H1 (cell line): ENCODE measurements around the gene NHLH1. TPM values are rescaled to one million over a fixed set of nuclear protein-coding genes. Genes with fewer than 3 reads are reported as not detected.

Source experiments
- ASH2L ChIP-seq: fragments of 200-600, 300-600 bp; sonication (generic); IDR thresholded peaks from one replicate; pipeline ENCODE4 v1.7.1; 2017; ENCODE audit warnings: low read length
- RAD21 ChIP-seq, 2 experiments: IDR thresholded peaks in 1 of 2; conservative IDR thresholded peaks in 1 of 2; 2 replicates each; pipeline ENCODE4 v1.6.1; 2011; ENCODE audit warnings: low read depth in 2 of 2, low read length in 2 of 2, improper control_type of control experiment in 1 of 2, inconsistent platforms in 1 of 2, mild to moderate bottlenecking in 1 of 2, moderate library complexity in 1 of 2
- polyA plus RNA-seq, 7 experiments: library from polyadenylated mRNA; depleted of rRNA in 3 of 7; stranded (reverse) in 5 of 7; unstranded in 2 of 7; fragments of >200 nt in 5 of 7; fragments of 200-250 nt in 2 of 7; gene quantifications; 1 replicate in 5 of 7; 2 replicates in 1 of 7; 4 replicates in 1 of 7; pipeline versions ENCODE4 v1.2.1 to v1.2.3, GENCODE V29; 2011 to 2013; ENCODE audit warnings: missing spikeins in 2 of 7, mixed read lengths in 2 of 7
- total RNA-seq: library from RNA; stranded (reverse); fragmentation: NEBNext Ultra II Directional; extraction: Animal tissue kit (Norgen Biotek cat#: 25700); gene quantifications from 2 replicates; pipeline ENCODE4 v1.2.1, GENCODE V29; 2021

NHLH1 gene
- total and polyA plus RNA-seq, 2 of the 8 experiments (the other 6 are each of a cell fraction or from before 2014, with no cell fraction given): 0.39 to 0.91 TPM

DNA sequence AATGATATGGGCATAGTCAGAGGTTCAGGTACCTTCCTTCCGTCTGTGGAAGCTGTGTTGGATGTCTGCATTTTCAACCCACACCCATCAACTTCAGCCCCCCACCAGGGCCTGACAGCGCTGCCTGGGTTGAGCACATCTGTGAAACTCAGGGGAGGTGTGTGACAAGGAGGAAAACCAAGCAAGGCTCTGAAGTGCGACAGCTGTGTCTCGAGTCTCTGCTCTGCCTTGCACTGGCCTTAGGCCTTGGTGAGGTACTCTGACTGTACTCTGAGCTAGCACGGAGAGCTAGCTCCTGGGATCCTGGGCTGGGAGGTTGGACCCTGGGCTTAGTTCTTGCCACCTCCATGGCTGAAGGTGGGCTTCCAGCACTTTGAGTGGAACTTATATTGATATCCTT is 42.6 kb downstream of the NHLH1 start (continued):
- TF ChIP-seq RAD21 (IDR thresholded peaks at IDR 0.05 in 1 of 2, conservative IDR thresholded peaks at IDR 0.05 in 1 of 2; ENCODE audit: low read depth in 2 of 2, low read length in 2 of 2) (no peak), ASH2L (no peak)
